ENCODE measurements around the gene SEMA5B. TPM values are rescaled to one million over a fixed set of nuclear protein-coding genes. Genes with fewer than 3 reads are reported as not detected.

The SEMA5B gene
- total RNA-seq, 1 donor from 2014 or later, result 68.8 TPM

GRCh38 chr3:123039178-123039577 lies 11.6 kb upstream of the SEMA5B start:
- Mint-ChIP-seq H3K9me3 (ENCODE audit: low read depth) (no peaks in the 10 kb centered on the region), H3K4me1 (ENCODE audit: low read depth) (peaks cover 42% of the 10 kb centered on the region), H3K27me3 (ENCODE audit: low read depth) (no peaks in the 10 kb centered on the region), H3K36me3 (ENCODE audit: low read depth) (no peaks in the 10 kb centered on the region), H3K27ac (ENCODE audit: unreplicated experiment) (no peak overlapping the region), H3K4me3 (ENCODE audit: unreplicated experiment) (no peak overlapping the region)
- DNase-seq (ENCODE audit: low spot score), result no peak
- no peak for TF ChIP-seq CTCF (IDR thresholded peaks at IDR 0.05)

GRCh38 chr3:123038751-123039150 lies 11.2 kb upstream of the SEMA5B start:
- Mint-ChIP-seq H3K4me3 (ENCODE audit: unreplicated experiment) (no peak overlapping the region), H3K36me3 (ENCODE audit: low read depth) (no peaks in the 10 kb centered on the region), H3K27ac (ENCODE audit: unreplicated experiment) (no peak overlapping the region), H3K9me3 (ENCODE audit: low read depth) (no peaks in the 10 kb centered on the region), H3K27me3 (ENCODE audit: low read depth) (no peaks in the 10 kb centered on the region), H3K4me1 (ENCODE audit: low read depth) (peaks cover 42% of the 10 kb centered on the region)
- TF ChIP-seq CTCF (IDR thresholded peaks at IDR 0.05), result no peak
- DNase-seq (ENCODE audit: low spot score), result no peak

GRCh38 chr3:123037015-123037375 lies 9.4 kb upstream of the SEMA5B start:
- no peaks in the 10 kb centered on the region for H3K9me3 Mint-ChIP-seq (ENCODE audit: low read depth)
- no peak overlapping the region for H3K4me3 Mint-ChIP-seq (ENCODE audit: unreplicated experiment)

GRCh38 chr3:123036352-123037014 lies 8.9 kb upstream of the SEMA5B start:
- Mint-ChIP-seq H3K9me3 (ENCODE audit: low read depth) (no peaks in the 10 kb centered on the region), H3K27me3 (ENCODE audit: low read depth) (no peaks in the 10 kb centered on the region), H3K27ac (ENCODE audit: unreplicated experiment) (peak overlapping the region; percentile 85), H3K36me3 (ENCODE audit: low read depth) (no peaks in the 10 kb centered on the region), H3K4me1 (ENCODE audit: low read depth) (peaks cover 38% of the 10 kb centered on the region), H3K4me3 (ENCODE audit: unreplicated experiment) (no peak overlapping the region)
- DNase-seq (ENCODE audit: low spot score), result no peak
- peak; percentile 11 for TF ChIP-seq CTCF (IDR thresholded peaks at IDR 0.05)

More at GRCh38 chr3:123037015-123037375, 9.4 kb upstream of the SEMA5B start:
- peak overlapping the region; percentile 85 for H3K27ac Mint-ChIP-seq (ENCODE audit: unreplicated experiment)
- no peaks in the 10 kb centered on the region for H3K36me3 Mint-ChIP-seq (ENCODE audit: low read depth)
- H3K4me1 Mint-ChIP-seq (ENCODE audit: low read depth), result peaks cover 39% of the 10 kb centered on the region
- no peaks in the 10 kb centered on the region for H3K27me3 Mint-ChIP-seq (ENCODE audit: low read depth)
- TF ChIP-seq CTCF (IDR thresholded peaks at IDR 0.05), result no peak
- no peak for DNase-seq (ENCODE audit: low spot score)

- TF ChIP-seq CTCF (IDR thresholded peaks at IDR 0.05), result no peak
- Mint-ChIP-seq H3K27ac (ENCODE audit: unreplicated experiment) (no peak overlapping the region), H3K4me1 (ENCODE audit: low read depth) (peaks cover 38% of the 10 kb centered on the region)
Observed at GRCh38 chr3:123034996-123035395, 7.4 kb upstream of the SEMA5B start.

More at GRCh38 chr3:123034996-123035395, 7.4 kb upstream of the SEMA5B start:
- DNase-seq (ENCODE audit: low spot score), result no peak
- Mint-ChIP-seq H3K27me3 (ENCODE audit: low read depth) (peaks cover under 1% of the 10 kb centered on the region), H3K9me3 (ENCODE audit: low read depth) (no peaks in the 10 kb centered on the region), H3K36me3 (ENCODE audit: low read depth) (no peaks in the 10 kb centered on the region), H3K4me3 (ENCODE audit: unreplicated experiment) (no peak overlapping the region)
